GM19467 (cell line): ENCODE data around the gene HOOK1.
A peak's percentile ranks its signal among the peaks of the same experiment; 100 is the strongest.

Experiments used
- ATAC-seq: cut with Tn5 transposase; IDR thresholded peaks from one replicate; pipeline ENCODE4 v1.9.1; 2021; ENCODE audit warnings: mild to moderate bottlenecking, moderate library complexity; ENCODE audit not compliant: unreplicated experiment

HOOK1 gene

DNA sequence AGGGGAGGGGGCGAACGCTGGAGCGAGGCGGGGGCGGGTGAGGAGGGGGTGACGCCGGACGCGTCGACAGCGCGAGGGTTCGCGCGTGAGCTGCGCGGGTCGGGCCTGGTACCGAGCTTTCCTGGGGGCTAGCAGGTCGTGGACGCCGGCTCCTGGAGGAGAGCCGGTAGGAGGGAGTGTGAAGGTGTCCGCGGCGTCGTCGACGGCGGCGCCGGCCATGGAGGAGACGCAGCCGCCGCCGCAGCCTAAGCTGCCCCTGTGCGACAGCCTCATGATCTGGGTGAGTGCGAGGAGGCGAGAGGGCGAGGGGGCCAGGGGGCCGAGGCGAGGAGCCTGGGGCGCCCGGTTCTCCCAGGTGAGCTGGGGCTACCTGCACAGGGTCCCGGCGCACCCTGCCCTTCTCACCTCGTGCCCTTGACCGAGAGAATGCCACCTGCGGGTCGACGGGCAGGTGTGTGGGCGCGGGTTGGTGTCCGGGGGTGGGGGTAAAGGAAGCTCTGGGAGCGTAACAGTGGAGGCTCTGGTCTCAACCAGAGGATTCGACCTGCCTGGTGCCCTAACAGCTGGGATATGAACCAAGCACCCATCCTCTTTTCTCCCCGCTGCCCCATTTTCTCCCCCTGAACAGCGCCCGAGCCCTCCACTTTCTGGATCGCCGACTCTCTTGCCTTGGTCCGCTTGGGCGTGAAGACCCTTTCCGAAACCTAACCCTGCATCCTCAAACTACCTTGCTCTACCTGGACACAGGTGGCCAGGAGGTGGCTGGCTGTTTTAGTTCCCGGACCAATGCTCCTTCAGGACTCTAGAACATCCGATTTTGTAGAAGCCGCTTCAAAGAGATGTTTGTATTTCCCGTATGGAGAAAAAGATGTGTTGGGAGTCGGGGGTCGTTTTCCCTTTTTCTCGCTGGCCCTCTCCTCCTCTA lies at the start of gene HOOK1:
TSS of gene HOOK1 (plus strand) at position 49 of the 925 bp plus-strand sequence. CDS start at position 218, 169 bp downstream.
- ATAC-seq: peak; percentile 30

DNA sequence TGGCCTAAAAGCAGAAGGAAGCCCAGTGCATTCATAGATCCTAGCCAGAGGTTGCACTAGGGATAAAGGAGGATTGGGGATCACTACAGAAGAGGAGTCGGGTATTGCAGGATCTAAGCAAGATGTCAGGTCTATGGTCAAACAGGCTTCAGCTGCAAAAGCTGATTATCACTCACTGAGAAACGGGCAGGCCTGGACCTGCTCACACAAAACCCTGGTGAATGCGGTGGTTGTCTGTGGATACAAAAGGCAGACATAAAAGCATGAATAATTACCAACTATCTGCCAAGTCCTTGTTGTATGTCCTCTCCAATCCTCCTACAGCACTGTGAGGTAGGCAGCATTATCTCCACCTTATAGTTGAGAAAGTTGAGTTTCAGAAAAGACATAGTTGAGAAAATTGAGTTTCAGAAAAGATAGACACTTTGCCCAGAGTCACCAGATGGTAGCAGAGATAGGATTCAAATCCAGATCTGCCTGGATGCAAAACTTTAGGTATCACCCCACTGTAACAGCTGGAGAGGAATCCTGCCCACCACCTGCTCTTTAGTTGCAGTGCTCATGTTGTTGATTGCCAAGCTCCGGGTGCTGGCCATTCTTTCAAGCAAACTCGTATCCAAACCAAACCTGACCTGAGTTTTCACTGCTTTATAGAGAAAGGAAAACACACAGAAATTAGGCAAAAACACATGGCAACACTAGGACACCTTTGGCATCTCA lies 49.6 kb upstream of the HOOK1 start:
- ATAC-seq: no peak

DNA sequence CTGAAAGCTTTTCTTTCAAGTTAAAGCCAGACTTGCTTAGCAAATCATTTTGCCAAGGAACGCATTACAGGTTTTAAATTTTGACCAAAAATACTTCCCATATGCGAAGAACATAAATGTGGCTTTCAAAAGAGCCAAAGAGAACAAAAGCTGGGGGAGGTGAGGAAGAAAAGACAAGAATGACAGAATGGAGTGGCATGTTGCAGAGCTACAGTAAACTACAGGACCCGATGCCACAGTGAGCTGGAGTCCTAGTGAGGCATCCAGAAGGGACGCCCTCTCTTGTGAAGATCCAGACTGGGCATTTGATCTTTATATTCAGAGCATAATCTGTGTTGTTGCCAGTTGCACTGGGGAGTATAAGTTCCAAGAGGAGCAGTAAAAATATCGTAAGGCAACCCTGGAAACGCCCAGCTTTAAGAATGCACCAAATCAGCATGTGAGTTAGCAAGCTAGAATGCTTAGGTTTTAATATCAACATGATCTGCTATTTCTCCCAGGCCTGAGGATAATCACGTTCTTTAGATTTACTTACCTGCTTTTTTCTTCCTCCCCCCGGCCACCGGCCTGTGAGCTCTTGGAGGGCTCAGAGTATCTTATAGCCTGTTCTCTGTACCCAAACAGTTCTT lies 48.4 kb upstream of the HOOK1 start:
- no peak for ATAC-seq

DNA sequence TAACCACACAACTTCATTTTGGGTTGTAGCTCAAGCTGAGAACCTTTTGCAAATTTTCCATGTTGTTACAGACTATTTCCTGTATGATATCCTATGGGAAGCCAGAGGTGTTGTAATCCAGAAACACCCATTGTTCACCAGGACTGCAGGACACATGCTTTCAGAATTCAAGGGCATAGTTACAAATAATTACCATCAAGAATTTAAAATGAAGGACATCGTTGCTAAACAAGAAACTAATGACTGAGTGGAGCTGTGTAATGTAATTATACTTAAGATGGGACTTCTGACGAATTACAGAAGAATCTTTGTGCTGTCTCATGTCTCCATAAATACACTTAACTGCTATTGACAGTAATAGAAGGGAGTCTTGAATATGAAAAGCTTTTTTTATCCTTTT lies 47.6 kb upstream of the HOOK1 start:
- no peak for ATAC-seq

DNA sequence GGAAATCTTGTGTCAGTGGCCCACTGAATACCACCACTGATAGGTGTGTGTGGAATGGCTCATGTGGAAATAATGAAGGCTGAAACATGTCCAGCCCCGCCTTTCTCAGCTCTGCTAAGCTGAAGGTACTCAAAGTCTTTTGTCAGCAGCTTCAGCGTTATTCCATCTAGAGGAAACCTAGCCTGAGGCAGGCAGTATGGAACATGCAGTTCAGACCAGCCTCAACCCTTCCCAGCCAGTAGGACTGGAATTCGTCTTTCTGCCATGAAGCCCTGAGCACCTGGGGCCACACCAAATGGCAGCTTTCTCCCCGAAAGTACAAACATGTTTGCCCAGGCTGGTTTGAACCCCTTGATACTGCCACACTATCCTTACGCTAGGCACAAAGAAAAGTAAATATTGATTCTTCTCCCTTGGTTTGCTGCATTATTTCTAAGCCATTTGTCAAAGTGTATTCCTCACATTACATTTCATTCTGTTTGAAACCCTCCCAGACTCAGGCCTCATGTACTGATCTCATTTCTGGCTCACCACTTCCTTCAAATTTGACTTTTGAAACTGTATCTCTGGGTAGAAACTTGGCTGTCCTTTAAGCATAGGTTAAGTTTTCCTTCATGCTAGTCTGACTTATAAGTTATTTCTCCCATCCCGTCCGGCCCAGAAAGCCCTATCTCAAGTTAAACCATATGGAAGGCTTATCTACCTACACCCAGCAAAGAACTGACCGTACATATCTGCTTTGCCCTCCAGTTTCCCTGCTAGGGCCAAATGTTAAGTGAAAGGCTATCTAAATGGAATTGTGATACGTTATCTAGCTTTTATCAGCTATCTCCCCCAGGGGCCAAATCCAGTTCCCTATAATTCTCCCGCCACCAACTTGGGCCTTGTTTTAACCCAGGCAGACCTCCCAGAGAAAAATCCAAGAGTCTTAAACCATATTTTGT lies 45.7 kb upstream of the HOOK1 start:
- ATAC-seq: no peak

DNA sequence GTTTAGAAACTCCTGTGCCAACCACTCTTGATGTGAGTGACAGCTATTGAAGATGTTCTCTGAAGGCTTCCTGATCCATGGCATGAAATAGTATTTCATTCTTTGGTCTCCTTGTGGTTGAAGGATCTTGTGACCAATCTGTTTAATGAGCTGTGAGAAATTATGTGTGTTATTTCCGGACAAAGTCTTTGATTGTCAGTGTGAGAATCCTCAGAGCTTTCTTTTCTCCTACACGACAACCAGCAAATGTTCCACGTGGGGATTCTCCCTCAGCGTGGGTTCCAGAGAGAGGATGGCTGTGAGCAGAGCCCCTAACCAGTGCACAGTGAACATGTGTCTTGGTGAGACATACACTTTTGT lies 45.0 kb upstream of the HOOK1 start:
- no peak for ATAC-seq

DNA sequence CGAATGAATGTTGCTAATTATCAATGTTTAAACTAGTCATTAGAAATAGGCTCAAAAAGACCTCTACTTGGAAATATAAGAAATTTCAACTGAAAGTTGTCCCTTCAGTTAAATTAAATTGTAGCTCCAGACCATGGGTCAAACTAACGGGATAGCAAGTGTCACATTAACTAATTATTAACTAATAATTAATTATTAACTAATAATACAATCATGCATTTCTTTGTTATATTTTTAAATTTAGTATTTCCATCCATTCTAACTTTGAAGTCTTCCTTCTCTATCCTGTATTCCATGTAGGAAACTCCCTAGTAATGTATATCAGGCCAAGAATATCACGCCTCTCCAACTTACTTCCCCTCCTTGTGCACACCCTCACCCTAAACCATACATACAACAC lies 43.4 kb upstream of the HOOK1 start:
- no peak for ATAC-seq

DNA sequence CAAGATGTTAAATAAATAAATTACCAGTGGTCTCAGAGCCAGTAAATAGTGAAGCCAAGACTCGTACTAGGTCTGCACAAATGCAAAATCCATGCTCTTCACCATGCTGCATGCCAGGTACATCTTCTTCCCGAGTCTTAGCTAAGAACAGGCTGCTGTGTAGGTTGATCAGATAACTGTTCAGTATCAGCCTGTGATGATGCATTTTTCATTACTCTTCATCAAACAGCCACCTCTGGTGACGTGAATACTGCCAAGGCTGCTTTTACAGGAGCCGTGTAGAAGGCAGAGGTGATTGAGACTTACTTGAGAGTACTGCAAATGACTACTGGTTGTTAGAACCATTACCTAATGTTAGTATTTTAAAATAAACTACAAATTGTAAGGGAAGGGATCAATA lies 39.3 kb upstream of the HOOK1 start:
- ATAC-seq: no peak

DNA sequence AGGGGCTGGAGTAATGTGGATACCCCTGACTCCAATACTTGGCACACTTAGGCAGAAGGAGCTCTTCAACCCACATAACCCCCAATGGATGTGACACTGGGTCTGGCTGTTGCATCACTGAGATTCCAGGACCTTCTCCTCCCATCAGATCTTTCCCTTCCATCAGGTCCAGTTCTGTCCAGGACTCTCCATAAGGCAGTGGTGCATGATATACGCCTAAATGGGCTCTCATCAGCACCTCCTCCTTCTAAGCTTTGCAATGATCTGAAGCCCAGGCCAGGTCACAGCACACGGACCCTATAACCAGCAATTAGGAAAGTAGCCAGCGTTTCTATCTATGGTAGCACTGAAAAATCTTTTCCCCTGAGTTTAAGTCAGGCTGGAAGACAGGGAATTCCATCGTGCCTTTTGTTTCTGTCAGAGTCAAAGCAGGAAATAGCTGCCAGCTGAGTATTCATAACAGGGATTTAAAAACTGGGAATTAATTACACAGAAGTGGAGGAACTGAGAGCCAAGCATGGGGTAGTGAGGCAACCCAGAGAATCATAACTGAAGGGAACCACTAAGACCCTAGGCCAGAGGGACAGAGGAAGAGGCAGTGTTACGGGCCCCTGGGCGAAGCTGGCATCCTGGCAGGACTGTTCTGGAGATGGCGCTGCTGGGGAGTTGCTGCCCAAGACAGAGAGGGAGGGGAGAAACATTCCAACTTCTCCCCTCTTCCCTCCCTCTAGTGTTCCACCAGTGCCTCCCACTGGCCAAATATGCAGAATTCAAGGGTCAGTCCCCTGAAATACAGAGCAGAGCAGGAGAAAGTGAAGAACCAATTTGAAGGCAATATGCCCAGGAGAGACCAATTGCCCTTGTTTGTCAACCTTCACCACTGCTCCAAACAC lies 37.5 kb upstream of the HOOK1 start:
- ATAC-seq: no peak

DNA sequence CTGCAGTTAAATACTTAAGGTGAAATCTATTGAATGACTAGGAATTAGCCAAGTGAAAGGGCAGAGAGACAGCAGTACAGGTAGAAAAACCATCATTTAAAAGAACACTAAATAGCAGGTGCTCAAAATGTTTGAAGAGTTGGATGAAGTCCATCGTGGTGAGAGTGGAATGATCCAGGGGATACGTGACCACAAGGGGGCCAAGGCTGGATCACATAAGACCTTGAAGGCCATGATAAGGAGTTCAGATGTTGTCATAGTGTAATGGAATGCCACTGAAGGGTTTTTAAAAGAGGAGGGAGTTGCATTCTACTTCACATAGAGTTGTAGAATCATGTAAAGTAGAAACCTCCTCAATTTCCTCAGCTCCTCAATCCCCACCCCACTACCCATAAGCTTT lies 34.8 kb upstream of the HOOK1 start:
- ATAC-seq: no peak

DNA sequence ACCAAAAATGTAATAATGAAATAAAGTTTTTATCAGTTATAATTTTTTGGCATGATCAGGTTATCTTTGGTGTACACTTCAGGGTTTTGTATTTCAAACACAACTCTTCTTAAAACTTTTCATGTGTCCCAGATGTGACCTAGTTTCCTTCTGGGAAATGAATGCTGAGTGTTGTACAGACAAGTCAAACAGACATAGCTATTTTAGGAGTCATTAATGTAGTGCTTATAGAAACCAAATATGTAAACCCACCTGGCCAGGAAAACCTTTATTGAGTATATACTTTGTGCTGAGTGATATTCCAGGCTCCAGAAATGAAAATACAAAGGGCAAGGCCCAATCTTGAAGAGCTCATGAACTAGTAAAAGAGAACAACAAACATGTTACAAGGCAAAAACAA lies 25.9 kb upstream of the HOOK1 start:
- no peak for ATAC-seq

DNA sequence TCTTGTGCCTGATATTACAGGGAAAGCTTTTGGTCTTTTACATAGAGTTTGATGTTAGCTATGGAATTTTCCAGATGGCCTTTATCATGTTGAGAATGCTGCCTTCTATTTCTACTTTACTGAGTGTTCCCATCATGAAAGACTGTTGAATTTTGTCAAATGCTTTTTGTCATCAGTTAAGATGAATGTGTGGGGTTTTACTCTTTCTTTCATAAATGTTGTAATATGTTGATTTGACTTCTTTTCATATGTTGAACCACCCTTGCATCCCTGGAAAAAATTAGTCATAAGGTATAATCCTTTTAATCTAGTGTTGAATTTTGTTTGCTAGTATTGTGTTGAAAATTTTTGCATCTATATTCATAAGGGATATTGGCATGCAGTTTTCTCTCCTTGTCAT lies 16.1 kb upstream of the HOOK1 start:
- no peak for ATAC-seq

DNA sequence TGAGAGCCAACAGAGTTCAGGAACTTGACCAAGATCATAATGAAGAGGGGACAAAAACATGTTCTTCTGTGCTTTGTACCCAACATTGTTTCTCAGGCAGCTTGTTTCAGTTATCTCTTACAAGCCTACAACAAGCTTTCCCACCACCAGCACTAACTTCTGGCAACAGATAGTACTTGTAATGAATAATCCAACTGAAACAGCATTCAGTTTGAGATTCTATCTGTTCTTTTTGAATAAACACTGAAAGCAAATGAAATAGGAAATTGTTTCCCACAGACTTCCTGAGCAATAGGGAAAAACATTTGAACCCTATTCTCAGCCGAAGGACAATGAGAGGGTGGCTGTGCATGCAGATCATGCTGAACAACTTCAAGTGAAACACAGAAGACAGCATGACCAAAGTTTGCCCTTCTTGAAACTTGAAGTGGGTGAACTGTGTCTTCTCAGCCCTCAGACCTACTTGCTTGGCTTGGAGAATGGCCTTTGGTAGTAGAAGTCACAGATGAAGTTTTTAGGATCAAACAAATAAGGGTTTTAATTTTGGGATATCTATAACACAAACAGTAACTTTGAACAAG lies 11.2 kb upstream of the HOOK1 start:
- ATAC-seq: no peak

DNA sequence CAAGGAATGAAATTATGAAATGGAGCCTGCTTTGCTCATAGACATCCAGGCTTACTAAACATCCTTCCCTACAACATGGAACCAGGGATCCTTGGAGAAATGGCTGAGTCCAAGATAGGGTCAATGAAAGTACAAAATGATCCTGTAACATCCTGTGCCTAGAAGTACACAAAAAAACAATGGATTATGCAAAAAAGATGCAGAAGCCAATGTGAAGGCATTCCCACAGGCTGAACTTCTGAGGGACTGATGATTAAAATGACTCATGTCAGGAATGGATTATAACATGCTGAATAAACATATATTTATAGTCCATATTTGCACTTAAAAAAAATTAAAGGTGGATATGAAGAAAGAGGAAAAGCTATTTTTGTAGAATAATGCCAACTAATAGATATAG lies 10.4 kb upstream of the HOOK1 start:
- no peak for ATAC-seq

DNA sequence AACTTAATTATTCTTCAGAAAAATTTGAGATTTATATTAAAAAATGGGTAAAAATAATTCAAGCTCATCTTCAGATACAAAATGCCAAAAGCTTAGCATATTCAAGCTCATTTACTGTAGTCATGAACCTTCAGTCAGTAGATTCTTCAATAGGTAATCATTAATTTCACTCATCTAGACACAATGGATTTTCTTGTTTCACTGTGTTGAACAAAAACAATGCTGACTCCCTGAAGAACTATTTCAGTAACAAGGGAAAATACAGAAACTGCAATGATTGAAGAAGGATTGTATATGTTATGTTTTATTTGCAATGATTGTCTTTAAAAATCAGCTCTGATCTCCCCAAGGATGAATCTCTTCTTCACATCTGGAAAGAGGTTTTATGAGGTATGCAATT lies 9.2 kb upstream of the HOOK1 start:
- ATAC-seq: no peak

DNA sequence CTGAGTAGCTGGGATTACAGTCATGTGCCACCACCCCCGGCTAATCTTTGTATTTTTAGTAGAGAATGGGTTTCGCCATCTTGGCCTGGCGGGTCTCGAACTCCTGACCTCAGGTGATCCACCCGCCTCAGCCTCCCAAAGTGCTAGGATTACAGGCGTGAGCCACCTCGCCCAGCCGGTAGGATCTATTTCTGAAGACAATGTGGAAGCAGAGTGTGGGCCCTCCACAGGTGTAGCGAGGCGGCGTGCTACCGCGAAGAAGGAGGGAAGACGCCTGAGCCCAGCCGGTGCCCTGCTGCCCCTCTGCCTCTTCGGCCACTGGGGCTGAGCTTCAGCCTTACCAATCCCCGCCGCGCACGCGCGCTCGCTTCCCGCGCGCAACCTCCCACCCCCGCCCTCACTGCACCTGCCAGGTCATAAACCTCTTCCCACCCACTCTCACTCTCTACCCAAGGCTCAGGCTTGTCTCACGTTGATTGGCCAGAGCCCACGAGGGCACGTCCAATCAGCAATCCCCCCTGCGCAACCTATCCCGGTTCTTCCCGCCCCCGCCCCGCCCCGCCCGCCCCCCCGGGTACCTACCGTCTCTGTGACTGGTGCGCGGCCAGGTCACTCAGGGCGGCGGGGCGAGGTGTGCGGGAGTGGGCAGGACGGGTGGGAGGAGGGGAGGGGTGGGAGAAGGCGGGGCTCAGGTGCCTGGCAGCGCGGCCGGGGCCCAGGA lies 409 bp upstream of the HOOK1 start:
- ATAC-seq: peak; percentile 97

DNA sequence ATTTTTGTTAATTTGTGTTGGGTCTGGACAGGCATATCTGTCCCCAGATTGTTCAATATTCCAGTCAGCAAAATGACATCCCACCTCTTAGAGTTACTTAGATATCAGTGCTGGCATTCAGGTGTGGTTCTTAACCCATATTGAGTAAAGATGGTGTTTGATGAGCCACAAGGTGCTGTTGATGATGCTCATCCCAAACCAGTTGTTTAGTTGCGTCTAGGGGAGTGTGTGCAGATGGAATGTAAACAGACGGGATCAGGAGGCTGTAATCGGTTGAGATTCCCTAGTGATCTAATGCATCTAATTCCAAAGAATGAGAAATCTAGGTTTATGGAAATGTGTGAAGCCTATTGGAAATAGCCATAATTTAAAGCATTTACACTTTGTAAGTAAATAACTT lies 1.1 kb downstream of the HOOK1 start:
- no peak for ATAC-seq

DNA sequence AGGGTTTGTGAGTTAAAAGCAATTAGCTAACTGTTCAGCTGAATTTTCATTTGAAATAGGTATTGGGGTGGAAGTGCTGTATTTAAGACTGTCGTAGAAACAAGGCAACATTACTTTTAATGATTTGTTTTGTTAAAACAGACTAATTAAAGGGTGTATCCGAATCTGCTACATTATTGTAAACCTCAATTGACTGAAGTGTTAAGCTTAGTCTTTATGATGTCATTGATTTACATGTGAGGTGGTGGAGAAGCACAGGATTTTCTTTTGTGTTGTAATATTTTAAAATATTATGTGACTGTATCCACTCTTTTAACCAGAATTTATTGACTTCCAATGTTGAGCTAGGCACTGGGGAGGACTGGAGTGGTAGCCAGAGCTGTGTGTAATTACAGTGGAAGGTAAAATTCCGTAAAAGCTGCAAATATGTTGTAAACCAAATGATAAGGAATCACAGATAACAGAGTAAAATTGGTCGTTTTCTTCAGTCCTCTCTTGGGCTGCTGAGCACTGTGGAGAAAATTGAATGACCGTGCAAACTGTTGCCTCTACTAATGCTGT lies 1.6 kb downstream of the HOOK1 start:
- ATAC-seq: no peak
